Smooth muscle cell (in vitro differentiated cells): Measurements from ENCODE around the gene MAP7D2. TPM values are rescaled to one million over a fixed set of nuclear protein-coding genes. Genes with fewer than 3 reads are reported as not detected.
"Not testable (repeated sequence)": the region's sequence is repeated elsewhere in the genome, so short reads cannot be mapped to it uniquely, and the experiment has no call there.

Experiments
- DNase-seq: peaks from one replicate; lab custom pipeline; 2025; ENCODE audit not compliant: unreplicated experiment; lab: John Stamatoyannopoulos, UW
- H2AFZ ChIP-seq: fragments of 200-600 bp; sonication (generic); 2 replicates; pipeline ENCODE4 v1.6.0; 2016; ENCODE audit warnings: antibody characterized with exemption, low read depth, mild to moderate bottlenecking
- H3F3A ChIP-seq: fragments of 200-600 bp; sonication (generic); 2 replicates; pipeline ENCODE4 v1.6.0; 2017; ENCODE audit warnings: antibody characterized with exemption, low read depth
- H3K27ac ChIP-seq: fragments of 200-600 bp; sonication (generic); 2 replicates; pipeline ENCODE4 v1.5.1; 2016; ENCODE audit warnings: low read depth, mild to moderate bottlenecking
- H3K27me3 ChIP-seq: fragments of 200-600 bp; sonication (generic); 2 replicates; pipeline ENCODE4 v1.6.1; 2016; ENCODE audit warnings: low read depth, mild to moderate bottlenecking
- H3K36me3 ChIP-seq: fragments of 200-600 bp; sonication (generic); 2 replicates; pipeline ENCODE4 v1.5.1; 2016; ENCODE audit warnings: low read depth
- H3K4me1 ChIP-seq: fragments of 200-600 bp; sonication (generic); 2 replicates; pipeline ENCODE4 v1.5.1; 2016; ENCODE audit warnings: low read depth
- H3K4me2 ChIP-seq: fragments of 200-600 bp; sonication (generic); 2 replicates; pipeline ENCODE4 v1.6.0; 2016; ENCODE audit warnings: mild to moderate bottlenecking
- H3K4me3 ChIP-seq: fragments of 200-600 bp; sonication (generic); 2 replicates; pipeline ENCODE4 v1.5.1; 2016; ENCODE audit warnings: mild to moderate bottlenecking
- H3K79me2 ChIP-seq: fragments of 200-600 bp; sonication (generic); 2 replicates; pipeline ENCODE4 v1.6.0; 2016; ENCODE audit warnings: low read depth, mild to moderate bottlenecking
- H3K9ac ChIP-seq: fragments of 200-600 bp; sonication (generic); 2 replicates; pipeline ENCODE4 v1.6.0; 2016; ENCODE audit warnings: low read depth
- H3K9me3 ChIP-seq: fragments of 200-600 bp; sonication (generic); replicated peaks from 2 replicates; pipeline ENCODE4 v1.5.1; 2016; ENCODE audit warnings: low read depth
- H4K20me1 ChIP-seq: fragments of 200-600 bp; sonication (generic); 2 replicates; pipeline ENCODE4 v1.6.0; 2016; ENCODE audit warnings: low read depth
- CTCF ChIP-seq: fragments of 200-600 bp; sonication (generic); IDR thresholded peaks from 2 replicates; pipeline ENCODE4 v1.5.1; 2017; ENCODE audit warnings: borderline replicate concordance, mild to moderate bottlenecking, antibody characterized with exemption; ENCODE audit not compliant: insufficient read depth, poor library complexity, severe bottlenecking
- WGBS: methylation state at CpG from one replicate; pipeline ENCODE4 v1.1.7; 2016; ENCODE audit warnings: low lambda C conversion rate; 5-methylcytosine and 5-hydroxymethylcytosine counted together
- polyA plus RNA-seq: library from polyadenylated mRNA; unstranded; fragments of >200 nt; fragmentation: Nextera tagmentation; extraction: Ambion mirVana; gene quantifications from 2 replicates; pipeline ENCODE4 v1.2.1, GENCODE V29; 2016
- total RNA-seq: library from RNA; depleted of rRNA; stranded (reverse); fragments of >200 nt; gene quantifications from 2 replicates; pipeline ENCODE4 v1.2.3, GENCODE V29; 2014

Gene MAP7D2
- total and polyA plus RNA-seq, 2 experiments from 2014 or later: 0.18 TPM; not detected in 1

GRCh38 chrX:20129547-20129946 lies 12.8 kb upstream of the MAP7D2 start:
- Histone ChIP-seq H3K4me2 (no peak overlapping the region), H3K9ac (no peak overlapping the region), H3K4me1 (no peaks in the 10 kb centered on the region), H3F3A (no peaks in the 10 kb centered on the region), H4K20me1 (peaks cover 8% of the 10 kb centered on the region), H3K4me3 (no peak overlapping the region), H3K79me2 (no peaks in the 10 kb centered on the region), H2AFZ (no peak overlapping the region), H3K27ac (no peak overlapping the region), H3K9me3 (peaks cover 3% of the 10 kb centered on the region), H3K36me3 (peaks cover 4% of the 10 kb centered on the region), H3K27me3 (no peaks in the 10 kb centered on the region)
- TF ChIP-seq CTCF: no peak
- WGBS: 94% methylated on average over 1 of the region's 1 CpG
- no peak for DNase-seq

- peaks cover 3% of the 10 kb centered on the region for H4K20me1 ChIP-seq
- 87% methylated on average over 4 of the region's 4 CpGs for WGBS
- H3K27me3 ChIP-seq: no peaks in the 10 kb centered on the region
- no peak for TF ChIP-seq CTCF
- no peak overlapping the region for H3K4me3 ChIP-seq
- no peak overlapping the region for H2AFZ ChIP-seq
- H3K36me3 ChIP-seq: peaks cover 4% of the 10 kb centered on the region
- DNase-seq: no peak
- H3K9me3 ChIP-seq: peaks cover 3% of the 10 kb centered on the region
- H3K9ac ChIP-seq: no peak overlapping the region
- no peaks in the 10 kb centered on the region for H3K79me2 ChIP-seq
- no peak overlapping the region for H3K27ac ChIP-seq
- H3F3A ChIP-seq: no peaks in the 10 kb centered on the region
- H3K4me1 ChIP-seq: no peaks in the 10 kb centered on the region
- H3K4me2 ChIP-seq: no peak overlapping the region
Measured at GRCh38 chrX:20128670-20129069, 12.0 kb upstream of the MAP7D2 start.

GRCh38 chrX:20127440-20127839 lies 10.7 kb upstream of the MAP7D2 start:
- H3K4me1 ChIP-seq, H3F3A ChIP-seq, H3K27me3 ChIP-seq, H3K79me2 ChIP-seq, H4K20me1 ChIP-seq, H3K4me2 ChIP-seq, H3K4me3 ChIP-seq, H2AFZ ChIP-seq, H3K27ac ChIP-seq, H3K9me3 ChIP-seq, DNase-seq, H3K9ac ChIP-seq, H3K36me3 ChIP-seq: not testable (repeated sequence)
- 56% methylated on average over 3 of the region's 3 CpGs for WGBS
- peak; percentile 28 for TF ChIP-seq CTCF

- H3K36me3 ChIP-seq, H3F3A ChIP-seq, H3K4me3 ChIP-seq, H3K4me2 ChIP-seq, H3K27me3 ChIP-seq, DNase-seq, H3K9ac ChIP-seq, H3K4me1 ChIP-seq, H3K79me2 ChIP-seq, H2AFZ ChIP-seq, H3K27ac ChIP-seq, H3K9me3 ChIP-seq, H4K20me1 ChIP-seq: not testable (repeated sequence)
- 81% methylated on average over 1 of the region's 1 CpG for WGBS
Measured at GRCh38 chrX:20126833-20127232, 10.1 kb upstream of the MAP7D2 start.
